Psoas muscle (tissue), 8 donors: ENCODE data around the gene RNASE4. TPM values are rescaled to one million over a fixed set of nuclear protein-coding genes. Genes with fewer than 3 reads are reported as not detected.

Experiments used
- ATAC-seq, 4 donors: fragments of 200-7000 bp; cut with Tn5 transposase; one replicate each; pipeline ENCODE4 v1.9.1; 2020; ENCODE audit warnings: moderate library complexity in 3 of 4, mild to moderate bottlenecking in 2 of 4
- DNase-seq, 2 donors: peaks; one replicate each; pipeline ENCODE4 v3.0.0-alpha.2; 2020
- H3K27ac ChIP-seq: fragments of 200-600 bp; one replicate; pipeline ENCODE4 v1.8.0; 2022
- H3K27me3 ChIP-seq, 3 donors: fragments of 200-600 bp in 1 of 3; one replicate each; pipeline versions ENCODE4 v1.6.1 to v1.8.0; 2013 to 2022; ENCODE audit warnings: low read length in 2 of 3, mild to moderate bottlenecking in 2 of 3, moderate library complexity in 1 of 3; ENCODE audit not compliant: insufficient read depth in 3 of 3
- H3K36me3 ChIP-seq, 2 donors: fragments of 200-600 bp in 1 of 2; one replicate each; pipeline versions ENCODE4 v1.6.1 to v1.8.0; 2013 to 2022; ENCODE audit warnings: low read depth in 1 of 2, mild to moderate bottlenecking in 1 of 2, moderate library complexity in 1 of 2; ENCODE audit not compliant: insufficient read depth in 1 of 2
- H3K4me1 ChIP-seq: fragments of 200-600 bp; one replicate; pipeline ENCODE4 v1.8.0; 2022
- H3K4me3 ChIP-seq: fragments of 200-600 bp; one replicate; pipeline ENCODE4 v1.8.0; 2022; ENCODE audit warnings: mild to moderate bottlenecking
- H3K9me3 ChIP-seq: fragments of 200-600 bp; one replicate; pipeline ENCODE4 v1.8.0; 2022
- WGBS, 3 donors: extraction: QIAGEN DNeasy Blood & Tissue Kit; methylation state at CpG; one replicate each; pipeline versions ENCODE4 v1.1.6 to v1.1.7; 2013; 5-methylcytosine and 5-hydroxymethylcytosine counted together
- intact Hi-C, 2 donors: fragments of 100-400 bp; cut with DNase I; formaldehyde crosslinking; loops; one replicate each; pipeline versions ENCODE4 v1.11.0 to v1.14.2; 2022
- polyA plus RNA-seq, 3 donors: library from polyadenylated mRNA; stranded (reverse); fragments of 200-250 nt; gene quantifications; one replicate each; pipeline ENCODE4 v1.2.3, GENCODE V29; 2013
- total RNA-seq, 4 donors: library from RNA; stranded (reverse); fragmentation: NEBNext Ultra II Directional in 2 of 4; extraction: Animal tissue kit (Norgen Biotek cat#: 25700) in 2 of 4; gene quantifications; one replicate each; pipeline versions ENCODE4 v1.2.1 to v1.2.4, GENCODE V29; 2021 to 2023
- TF ChIP-seq, protein P1 (sequence below): fragments of 200-600 bp; IDR thresholded peaks from one replicate; pipeline ENCODE4 v1.8.0; 2022; ENCODE audit warnings: antibody characterized with exemption
- donor health status: healthy with polysubstance abuse.
- donor health status: DM: no; HTN: no; CAD: no; lungs with moderate emphysema.
- donor health status: Bipolar disorder and iron deficiency.
- donor health status: healthy.
- donor health status: DM: yes; HTN: yes; CAD: no.
- donor health status: DM: no; HTN: no; CAD: no.
- donor health status: DM: no; HTN: no; CAD: no.
- donor health status: DM: yes; HTN: yes; CAD: no.

RNASE4 gene
- total and polyA plus RNA-seq, 7 donors: 0.77 to 11.1 (median 7.6) TPM

DNA sequence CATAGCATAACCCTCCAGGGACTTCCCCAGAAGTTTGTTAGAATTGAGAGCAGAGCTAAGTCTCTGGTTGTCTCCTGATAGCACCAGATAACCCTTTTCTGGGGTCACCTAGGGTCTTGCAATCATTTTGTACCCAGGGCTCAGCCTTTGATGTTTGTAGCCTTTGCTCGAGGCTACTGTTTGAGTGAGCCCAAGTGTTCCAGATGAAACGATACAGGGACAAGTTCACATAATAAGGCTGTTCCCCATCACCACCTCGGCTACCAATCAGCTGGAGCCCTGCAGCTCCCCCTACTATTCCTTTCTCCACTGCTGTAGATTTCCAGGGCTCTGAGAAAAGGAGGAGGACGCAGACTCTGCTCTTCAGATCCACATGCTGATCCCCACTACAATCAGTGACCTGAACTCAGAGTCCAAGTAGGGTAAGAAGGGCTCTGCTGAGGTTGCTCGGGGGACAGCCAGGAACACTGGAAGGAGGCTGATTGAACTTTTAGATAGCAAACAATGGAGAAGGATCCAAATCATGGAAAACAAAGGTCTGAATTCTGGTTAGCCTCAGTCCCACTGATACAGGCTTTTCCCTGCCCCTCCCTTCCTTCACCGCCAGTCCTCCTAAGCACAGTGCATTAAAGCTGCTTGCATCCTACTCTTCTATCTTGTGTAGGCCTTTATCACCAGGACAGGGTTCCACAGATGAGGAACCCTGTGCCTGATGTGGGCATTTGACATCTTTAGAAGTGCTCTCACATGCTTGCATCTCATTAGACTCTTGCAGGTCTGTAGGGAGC, 61.4 kb downstream of the RNASE4 start, which contains the start of gene EDDM3A:
Gene EDDM3A, plus strand, starts transcription at position 317 of the 788 bp plus-strand sequence. CDS start 1,694 bp downstream, outside the sequence.
- WGBS, 3 donors: 65 to 71% (median 68%) methylated on average over 6 of the region's 6 CpGs
- intact Hi-C loops: no loop called here

DNA sequence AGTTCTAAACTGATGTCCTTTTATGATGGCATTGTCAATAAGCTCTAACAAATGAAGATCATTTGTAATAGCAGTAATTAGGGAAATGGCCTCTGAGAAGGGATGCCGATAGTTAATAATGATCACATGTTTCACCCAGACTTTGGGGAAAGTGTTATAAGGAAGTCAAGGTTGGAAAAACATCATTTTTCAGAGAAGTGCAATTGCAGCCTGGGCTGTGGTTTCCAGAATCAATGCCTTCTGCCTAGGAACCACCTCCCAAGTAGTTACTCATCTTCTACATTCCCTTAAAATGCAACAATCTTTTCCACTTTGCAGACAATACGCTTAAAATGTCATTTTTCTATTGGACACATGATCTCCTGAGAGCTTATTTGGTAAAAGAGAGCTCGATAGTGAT, 62.2 kb downstream of the RNASE4 start:
- H3K4me1 ChIP-seq: no peaks in the 10 kb centered on the region
- intact Hi-C loops: no loop called here
- no peak overlapping the region for H3K4me3 ChIP-seq
- no peaks in the 10 kb centered on the region for H3K36me3 ChIP-seq
- WGBS, 3 donors: 78 to 85% (median 84%) methylated on average over 3 of the region's 3 CpGs
- H3K27ac ChIP-seq: no peak overlapping the region
- DNase-seq (no peak), ATAC-seq (no peak)
- H3K9me3 ChIP-seq: no peaks in the 10 kb centered on the region
- TF ChIP-seq, protein P1, sequence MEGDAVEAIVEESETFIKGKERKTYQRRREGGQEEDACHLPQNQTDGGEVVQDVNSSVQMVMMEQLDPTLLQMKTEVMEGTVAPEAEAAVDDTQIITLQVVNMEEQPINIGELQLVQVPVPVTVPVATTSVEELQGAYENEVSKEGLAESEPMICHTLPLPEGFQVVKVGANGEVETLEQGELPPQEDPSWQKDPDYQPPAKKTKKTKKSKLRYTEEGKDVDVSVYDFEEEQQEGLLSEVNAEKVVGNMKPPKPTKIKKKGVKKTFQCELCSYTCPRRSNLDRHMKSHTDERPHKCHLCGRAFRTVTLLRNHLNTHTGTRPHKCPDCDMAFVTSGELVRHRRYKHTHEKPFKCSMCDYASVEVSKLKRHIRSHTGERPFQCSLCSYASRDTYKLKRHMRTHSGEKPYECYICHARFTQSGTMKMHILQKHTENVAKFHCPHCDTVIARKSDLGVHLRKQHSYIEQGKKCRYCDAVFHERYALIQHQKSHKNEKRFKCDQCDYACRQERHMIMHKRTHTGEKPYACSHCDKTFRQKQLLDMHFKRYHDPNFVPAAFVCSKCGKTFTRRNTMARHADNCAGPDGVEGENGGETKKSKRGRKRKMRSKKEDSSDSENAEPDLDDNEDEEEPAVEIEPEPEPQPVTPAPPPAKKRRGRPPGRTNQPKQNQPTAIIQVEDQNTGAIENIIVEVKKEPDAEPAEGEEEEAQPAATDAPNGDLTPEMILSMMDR: no peak
- peaks cover 0 to 2% (median 0%) of the 10 kb centered on the region in 3 donors for H3K27me3 ChIP-seq

More for the DNA sequence above, 61.4 kb downstream of the RNASE4 start, which contains the start of gene EDDM3A:
- DNase-seq (no peak), ATAC-seq (no peak)
- TF ChIP-seq, protein P1: no peak
- Histone ChIP-seq H3K4me3 (no peak within 1 kb of the TSS), H3K27me3 (peaks cover 0 to 2% (median 2%) of the 10 kb centered on the region in 3 donors), H3K9me3 (no peaks in the 10 kb centered on the region), H3K27ac (no peak within 1 kb of the TSS), H3K36me3 (no peaks in the 10 kb centered on the region), H3K4me1 (no peaks in the 10 kb centered on the region)

DNA sequence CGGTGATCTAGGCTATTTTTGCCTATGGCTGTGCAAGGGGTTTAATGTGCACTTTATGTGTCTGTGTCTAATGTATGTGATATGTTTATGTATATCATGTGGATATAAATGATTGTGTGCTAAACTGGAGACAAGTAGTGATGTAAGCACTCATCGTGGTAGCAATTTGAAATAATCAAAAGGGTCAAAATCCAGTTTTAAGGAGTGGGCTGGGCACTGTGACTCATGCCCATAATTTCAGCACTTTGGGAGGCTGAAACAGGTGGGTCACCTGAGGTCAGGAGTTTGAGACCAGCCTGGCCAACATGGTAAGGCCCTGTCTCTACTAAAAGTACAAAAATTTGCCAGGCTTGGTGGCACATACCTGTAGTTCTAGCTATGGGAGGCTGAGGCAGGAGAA, 64.1 kb downstream of the RNASE4 start:
- no peak overlapping the region for H3K4me3 ChIP-seq
- TF ChIP-seq, protein P1: no peak
- no peaks in the 10 kb centered on the region for H3K9me3 ChIP-seq
- no peak overlapping the region for H3K27ac ChIP-seq
- H3K27me3 ChIP-seq: peaks cover 0 to 2% (median 0%) of the 10 kb centered on the region in 3 donors
- DNase-seq: no peak
- H3K4me1 ChIP-seq: no peaks in the 10 kb centered on the region
- no peak for ATAC-seq
- no peaks in the 10 kb centered on the region for H3K36me3 ChIP-seq
- intact Hi-C loops: no loop called here
- 90 to 96% (median 91%) methylated on average over 2 of the region's 2 CpGs for WGBS, 3 donors

DNA sequence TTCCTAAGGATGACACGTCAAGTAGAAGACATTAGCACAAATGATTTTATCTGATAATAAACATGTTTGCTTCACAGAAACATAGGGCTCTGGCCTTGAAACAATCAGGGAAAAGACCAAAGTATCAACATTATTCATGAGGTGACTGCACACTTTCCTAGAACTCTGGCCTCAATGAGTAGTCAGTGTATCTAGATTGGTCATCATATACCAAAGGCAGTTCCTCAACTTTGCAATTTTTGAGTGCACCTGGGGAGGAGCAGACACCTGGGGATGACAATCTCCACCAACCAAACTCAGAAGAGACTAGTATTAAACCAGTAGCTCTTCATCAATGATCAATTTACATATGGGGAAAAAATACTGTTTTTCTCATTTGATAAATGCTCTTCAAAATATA, 65.8 kb downstream of the RNASE4 start:
- no peak overlapping the region for H3K27ac ChIP-seq
- H3K4me3 ChIP-seq: no peak overlapping the region
- no peak for ATAC-seq
- TF ChIP-seq, protein P1: no peak
- no peaks in the 10 kb centered on the region for H3K4me1 ChIP-seq
- no peak for DNase-seq
- H3K36me3 ChIP-seq: no peaks in the 10 kb centered on the region
- H3K27me3 ChIP-seq: peaks cover 0 to 2% (median 0%) of the 10 kb centered on the region in 3 donors
- intact Hi-C loops: no loop called here
- H3K9me3 ChIP-seq: no peaks in the 10 kb centered on the region
- WGBS, 3 donors: 85 to 91% (median 90%) methylated on average over 1 of the region's 1 CpG

Other genes with a start within 250 kb of the RNASE4 start
- gene KLHL33, start 248.4 kb upstream of the RNASE4 start, total RNA-seq: 10 to 100 TPM in 2 of 4 donors, 1 to 10 TPM in 2; 2.3 to 19.5 (median 9.8) TPM
- gene KLHL33, start 248.4 kb upstream of the RNASE4 start, polyA plus RNA-seq: 1 to 10 TPM in 2 of 3 donors, under 1 TPM in 1; 0.30 to 2.8 (median 1.3) TPM
- gene OSGEP, start 229.7 kb upstream of the RNASE4 start, total RNA-seq: 10 to 100 TPM; 17.2 to 24.4 (median 18.6) TPM
- 10 to 100 TPM; 16.6 to 24.3 (median 18.2) TPM for gene OSGEP, start 229.7 kb upstream of the RNASE4 start, polyA plus RNA-seq
- gene APEX1, start 229.3 kb upstream of the RNASE4 start, total RNA-seq: 10 to 100 TPM; 61.1 to 98.4 (median 85.8) TPM
- gene APEX1, start 229.3 kb upstream of the RNASE4 start, polyA plus RNA-seq: 100 to 1,000 TPM in 1 of 3 donors, 10 to 100 TPM in 2; 90.0 to 111 (median 99.3) TPM
- 10 to 100 TPM; 15.6 to 29.7 (median 20.7) TPM for gene PIP4P1, start 223.1 kb upstream of the RNASE4 start, total RNA-seq
- 10 to 100 TPM; 23.0 to 56.5 (median 36.8) TPM for gene PIP4P1, start 223.1 kb upstream of the RNASE4 start, polyA plus RNA-seq
- gene PNP, start 215.2 kb upstream of the RNASE4 start, total RNA-seq: 10 to 100 TPM in 2 of 4 donors, 1 to 10 TPM in 2; 3.7 to 13.3 (median 7.3) TPM
- 10 to 100 TPM in 1 of 3 donors, 1 to 10 TPM in 2; 4.1 to 42.5 (median 6.0) TPM for gene PNP, start 215.2 kb upstream of the RNASE4 start, polyA plus RNA-seq
- under 1 TPM in 2 of 4 donors, not detected in 2; 0.47 to 0.48 TPM for gene RNASE10, start 179.0 kb upstream of the RNASE4 start, total RNA-seq
- under 1 TPM in 1 of 3 donors, not detected in 2; 0.03 TPM for gene RNASE10, start 179.0 kb upstream of the RNASE4 start, polyA plus RNA-seq
- gene RNASE9, start 123.5 kb upstream of the RNASE4 start, total RNA-seq: not detected
- gene RNASE9, start 123.5 kb upstream of the RNASE4 start, polyA plus RNA-seq: not detected
- not detected for gene RNASE11, start 96.6 kb upstream of the RNASE4 start, total RNA-seq
- gene RNASE11, start 96.6 kb upstream of the RNASE4 start, polyA plus RNA-seq: not detected
- not detected for gene RNASE12, start 93.2 kb upstream of the RNASE4 start, total RNA-seq
- not detected for gene RNASE12, start 93.2 kb upstream of the RNASE4 start, polyA plus RNA-seq
- not detected for gene OR6S1, start 42.9 kb upstream of the RNASE4 start, total RNA-seq
- not detected for gene OR6S1, start 42.9 kb upstream of the RNASE4 start, polyA plus RNA-seq
- 1 to 10 TPM; 1.3 to 6.5 (median 1.8) TPM for gene ANG, start 4.2 kb downstream of the RNASE4 start, total RNA-seq
- 1 to 10 TPM; 3.5 to 4.8 (median 3.5) TPM for gene ANG, start 4.2 kb downstream of the RNASE4 start, polyA plus RNA-seq
- not detected for gene EDDM3A, start 61.3 kb downstream of the RNASE4 start, total RNA-seq
- gene EDDM3A, start 61.3 kb downstream of the RNASE4 start, polyA plus RNA-seq: under 1 TPM in 1 of 3 donors, not detected in 2; 0.03 TPM
- not detected for gene EDDM3B, start 83.8 kb downstream of the RNASE4 start, total RNA-seq
- gene EDDM3B, start 83.8 kb downstream of the RNASE4 start, polyA plus RNA-seq: not detected
- 1 to 10 TPM; 1.5 to 4.3 (median 2.4) TPM for gene RNASE6, start 96.7 kb downstream of the RNASE4 start, total RNA-seq
- gene RNASE6, start 96.7 kb downstream of the RNASE4 start, polyA plus RNA-seq: 1 to 10 TPM; 1.1 to 3.1 (median 1.2) TPM
- 100 to 1,000 TPM in 2 of 4 donors, 10 to 100 TPM in 2; 94.4 to 192 (median 139) TPM for gene RNASE1, start 118.3 kb downstream of the RNASE4 start, total RNA-seq
- 100 to 1,000 TPM in 2 of 3 donors, 10 to 100 TPM in 1; 80.2 to 117 (median 111) TPM for gene RNASE1, start 118.3 kb downstream of the RNASE4 start, polyA plus RNA-seq
- gene RNASE3, start 206.8 kb downstream of the RNASE4 start, total RNA-seq: not detected
- under 1 TPM in 2 of 3 donors, not detected in 1; 0.05 to 0.51 TPM for gene RNASE3, start 206.8 kb downstream of the RNASE4 start, polyA plus RNA-seq